ENCODE data around the gene KRT77.
A peak's percentile ranks its signal among the peaks of the same experiment; 100 is the strongest.
"Not testable (repeated sequence)": the region's sequence is repeated elsewhere in the genome, so short reads cannot be mapped to it uniquely, and the experiment has no call there.

KRT77 gene

DNA sequence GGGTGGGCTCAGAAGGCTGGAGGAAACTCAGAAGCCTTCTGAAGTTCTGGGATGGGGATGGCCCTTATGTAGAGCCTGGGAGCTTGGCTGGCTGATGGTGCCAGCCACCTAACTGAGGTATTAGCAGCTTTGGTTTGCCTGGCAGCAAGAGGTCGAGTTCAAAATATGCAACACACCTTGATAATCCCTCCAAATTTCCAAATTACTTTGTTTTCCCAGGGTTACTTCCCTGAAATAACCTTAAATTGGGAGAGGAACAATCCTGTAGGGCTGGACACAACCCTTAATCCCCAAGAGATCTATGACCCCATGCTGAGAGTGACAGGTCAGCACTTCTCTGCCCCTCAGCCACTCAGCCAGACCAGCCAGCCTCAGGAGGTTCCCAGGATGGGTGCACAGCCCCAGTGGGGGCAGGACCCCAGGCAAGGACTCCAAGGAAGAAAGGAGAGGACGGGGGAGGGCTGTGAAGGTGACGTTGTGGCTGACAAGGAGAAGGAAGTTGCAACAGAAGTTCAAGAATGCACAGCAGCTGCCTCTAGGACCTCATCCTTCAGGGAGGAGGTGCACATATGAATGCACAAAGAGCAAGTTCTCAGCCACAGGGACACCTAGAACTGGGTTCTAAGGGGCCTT lies 18.6 kb upstream of the KRT77 start:
- DNase-seq (ENCODE audit: low spot score), result no peak

DNA sequence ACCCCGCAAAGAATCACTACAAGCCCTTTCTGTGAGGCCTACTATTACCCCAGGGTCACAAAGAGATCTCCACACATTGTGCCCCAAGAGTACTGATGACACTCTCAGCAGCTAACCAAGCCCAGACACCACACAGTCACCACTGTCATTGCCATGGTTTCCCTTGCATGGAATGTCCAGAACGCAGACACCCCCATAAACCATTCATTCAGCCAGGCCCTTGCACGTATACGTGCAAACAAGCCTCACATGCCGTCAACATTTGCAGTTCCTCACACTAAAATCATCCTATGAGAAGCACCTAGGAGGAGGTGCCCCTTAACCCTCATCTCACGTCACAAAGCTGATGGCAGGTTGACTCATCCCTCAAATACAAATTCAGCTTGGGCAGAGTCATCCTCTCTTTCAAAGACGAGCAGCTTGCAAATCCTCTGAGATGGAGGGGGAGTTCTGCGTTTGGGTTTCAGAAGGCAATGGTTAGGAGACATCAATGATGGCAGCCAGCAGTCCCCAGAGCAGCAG lies 17.1 kb upstream of the KRT77 start:
- DNase-seq (ENCODE audit: low spot score), result no peak

DNA sequence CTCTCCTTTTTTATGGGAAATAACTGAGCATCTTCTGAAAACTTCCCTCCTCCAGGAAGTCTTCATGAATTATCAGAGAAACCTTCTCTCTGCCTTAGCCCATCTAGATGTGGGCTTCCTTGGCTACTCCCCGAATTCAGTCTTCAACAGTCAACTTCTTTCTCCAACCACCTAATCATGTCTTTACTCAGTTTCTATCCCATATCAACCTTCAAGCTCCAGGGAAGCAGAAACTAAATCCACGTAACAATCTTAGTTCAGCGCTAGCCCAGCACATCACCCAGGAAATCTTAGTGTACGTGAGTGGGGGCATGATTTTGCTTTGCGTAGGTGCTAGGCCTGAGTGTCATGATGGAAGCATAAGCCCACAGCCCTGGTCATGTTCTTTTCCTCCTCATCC lies 12.7 kb upstream of the KRT77 start:
- DNase-seq (ENCODE audit: low spot score), result no peak

DNA sequence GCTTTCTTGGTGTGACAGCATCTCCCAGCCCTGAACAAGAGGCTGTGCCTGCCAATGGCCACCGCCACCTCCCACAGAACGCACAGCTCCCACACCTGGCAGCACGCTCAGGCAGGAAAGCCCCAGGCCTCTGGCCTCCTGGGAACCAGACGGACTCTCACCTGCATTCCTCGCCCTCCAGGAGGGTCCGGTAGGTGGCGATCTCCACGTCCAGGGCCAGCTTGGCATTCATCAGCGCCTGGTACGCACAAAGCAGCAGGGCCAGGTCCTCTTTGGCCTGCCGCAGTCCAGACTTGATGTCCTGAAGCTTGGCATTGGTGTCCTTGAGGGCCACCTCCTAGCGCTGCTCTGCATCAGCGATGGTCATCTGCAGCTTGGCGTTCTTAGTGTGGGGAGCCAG lies 12.1 kb upstream of the KRT77 start:
- peak; percentile 77 for DNase-seq (ENCODE audit: low spot score)

DNA sequence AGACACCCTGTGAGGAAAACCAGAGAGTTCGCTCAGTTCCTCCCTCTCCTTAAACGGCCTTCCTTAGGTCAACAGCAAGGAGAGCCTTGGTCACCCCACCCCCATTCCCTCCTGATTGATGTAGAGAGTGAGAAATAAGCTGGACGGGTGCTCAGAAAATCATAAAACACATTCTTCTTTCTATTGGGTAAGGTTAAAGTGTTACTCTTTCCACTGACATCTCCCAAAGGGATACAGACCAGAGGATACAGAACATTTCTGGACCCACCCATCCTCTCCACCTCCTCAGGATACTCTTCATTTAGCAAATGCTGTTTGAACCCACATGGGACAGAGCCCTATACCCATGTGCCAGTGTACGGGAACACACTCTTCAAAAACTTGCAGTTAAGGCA lies 11.6 kb upstream of the KRT77 start:
- no peak for DNase-seq (ENCODE audit: low spot score)

DNA sequence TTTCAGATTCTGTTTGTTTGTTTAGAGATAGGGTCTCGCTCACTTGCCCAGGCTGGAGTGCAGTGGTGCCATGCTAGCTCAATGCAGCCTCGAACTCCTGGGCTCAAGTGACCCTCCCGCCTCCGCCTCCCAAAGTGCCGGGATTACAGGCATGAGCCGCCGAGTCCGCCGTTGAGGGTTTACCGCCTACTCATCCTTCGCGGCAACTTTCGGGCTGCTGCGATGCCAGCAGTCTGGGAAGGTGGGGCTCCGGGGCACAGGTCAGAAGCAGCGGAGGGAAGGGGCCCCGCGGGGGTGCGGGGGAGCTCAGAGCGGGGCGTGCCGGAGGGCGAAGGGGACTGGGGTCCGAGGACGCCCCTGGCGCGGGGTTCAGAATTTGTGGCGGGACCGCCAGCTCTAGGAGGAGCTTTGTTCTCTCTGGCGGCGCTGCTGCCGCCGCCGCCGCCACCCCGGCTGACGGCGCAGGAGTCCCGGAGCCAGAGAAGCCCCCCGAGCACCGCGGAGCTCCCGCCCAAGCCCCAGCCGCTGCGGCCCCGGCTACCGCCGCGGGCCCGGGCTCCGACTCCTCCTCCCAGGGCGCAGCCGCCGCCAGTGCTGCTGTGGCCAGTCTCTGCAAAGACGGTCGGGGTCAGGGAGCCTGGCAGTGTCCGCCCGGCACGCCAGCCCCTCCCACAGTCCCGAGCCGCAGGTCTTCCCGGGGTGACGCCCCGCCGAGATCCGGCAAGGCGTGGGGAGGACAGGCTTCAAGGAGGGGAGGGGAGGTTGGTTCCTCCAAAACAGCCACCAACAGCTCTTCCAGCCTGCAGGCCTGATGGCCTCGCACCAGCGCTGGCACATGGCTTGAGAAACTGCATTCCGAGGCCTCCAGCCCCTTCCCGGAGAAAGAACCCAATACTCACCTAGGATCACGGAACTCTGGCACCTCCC lies 10.9 kb upstream of the KRT77 start:
- no peak for DNase-seq (ENCODE audit: low spot score)

DNA sequence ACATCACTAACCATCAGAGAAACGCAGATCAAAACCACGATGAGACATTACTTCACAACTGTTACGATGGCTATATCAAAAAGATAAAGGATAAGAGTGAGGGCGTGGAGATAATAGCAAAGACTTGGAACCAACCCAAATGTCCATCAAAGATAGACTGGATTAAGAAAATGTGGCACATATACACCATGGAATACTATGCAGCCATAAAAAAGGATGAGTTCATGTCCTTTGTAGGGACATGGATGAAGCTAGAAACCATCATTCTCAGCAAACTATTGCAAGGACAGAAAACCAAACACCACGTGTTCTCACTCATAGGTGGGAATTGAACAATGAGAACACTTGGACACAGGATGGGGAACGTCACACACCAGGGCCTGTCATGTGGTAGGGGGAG lies 8.8 kb upstream of the KRT77 start:
- DNase-seq (ENCODE audit: low spot score), result not testable (repeated sequence)

DNA sequence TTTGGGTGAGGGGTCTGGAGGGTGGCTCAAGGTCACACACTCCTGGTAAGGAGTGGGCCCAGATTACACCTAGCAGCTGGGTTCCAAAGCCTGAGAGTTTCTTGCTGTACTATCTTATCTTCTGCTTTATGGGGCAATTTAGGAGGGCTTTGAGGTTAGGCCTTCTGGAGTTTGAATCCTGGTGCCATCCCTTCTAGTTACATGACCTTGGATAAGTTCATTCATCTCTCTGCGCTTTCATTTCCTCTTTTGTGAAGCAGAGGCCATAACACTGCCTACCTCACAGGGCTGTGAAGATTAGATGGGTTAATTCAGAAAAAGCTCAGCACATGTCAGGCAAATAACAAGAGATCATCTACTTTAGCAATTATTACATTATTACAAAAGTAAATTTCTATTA lies 7.4 kb upstream of the KRT77 start:
- DNase-seq (ENCODE audit: low spot score), result no peak

DNA sequence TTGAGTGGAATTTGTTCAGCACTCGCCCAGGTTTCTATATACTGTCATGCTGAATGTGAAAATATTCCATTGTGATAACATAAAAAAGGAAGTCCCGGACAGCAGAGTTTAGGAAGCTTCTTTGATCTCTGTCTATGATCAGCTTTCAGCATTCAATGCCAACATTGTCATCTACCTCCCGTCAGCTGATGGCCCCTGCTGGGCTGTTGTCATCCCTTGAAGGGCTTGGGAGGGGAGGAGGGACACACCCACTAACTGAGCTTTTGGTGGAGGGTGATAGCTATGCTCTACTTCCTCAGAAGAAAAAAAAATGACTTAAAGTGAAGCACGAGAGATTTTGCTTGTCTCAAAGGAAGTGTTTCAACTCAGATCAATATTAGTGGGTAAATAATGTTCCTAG lies 4.7 kb upstream of the KRT77 start:
- no peak for DNase-seq (ENCODE audit: low spot score)

DNA sequence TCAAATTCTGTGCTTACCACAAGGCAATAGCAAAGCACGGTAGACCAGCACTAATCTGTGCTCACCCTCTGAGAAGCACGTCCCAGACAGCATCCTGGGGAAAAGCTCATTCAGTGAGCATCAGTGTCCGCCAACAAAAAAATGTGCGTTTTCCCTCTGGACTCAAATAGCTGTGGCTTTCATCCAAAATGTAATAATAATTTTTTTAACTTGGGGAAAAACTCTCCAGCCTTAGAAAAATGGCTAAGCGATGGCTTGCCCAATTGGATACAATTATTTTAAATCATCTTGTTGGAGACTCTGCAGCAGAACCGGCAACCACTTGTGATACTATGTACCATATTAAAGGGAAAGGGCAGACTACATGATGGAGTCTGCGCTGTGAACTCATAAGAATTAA lies 1.1 kb upstream of the KRT77 start:
- DNase-seq (ENCODE audit: low spot score), result no peak

DNA sequence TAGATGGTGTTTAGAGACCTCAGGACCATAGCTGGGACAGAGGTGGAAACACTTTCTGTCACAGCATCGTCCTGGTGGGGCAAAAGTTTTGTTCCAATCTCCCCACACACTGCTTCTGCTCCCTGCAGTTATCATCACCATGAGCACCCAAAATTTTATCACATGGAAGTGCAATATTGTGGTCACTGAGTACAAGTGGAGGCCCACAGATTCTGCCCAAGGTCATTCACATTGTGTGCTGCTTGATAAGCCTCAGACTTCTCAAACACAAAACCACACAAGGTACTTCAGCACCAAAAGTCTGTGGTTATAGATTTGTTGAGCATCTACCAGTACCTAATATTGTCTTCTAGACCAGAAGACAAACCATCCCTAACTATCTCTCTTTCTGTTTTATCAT lies 554 bp upstream of the KRT77 start:
- no peak for DNase-seq (ENCODE audit: low spot score)

DNA sequence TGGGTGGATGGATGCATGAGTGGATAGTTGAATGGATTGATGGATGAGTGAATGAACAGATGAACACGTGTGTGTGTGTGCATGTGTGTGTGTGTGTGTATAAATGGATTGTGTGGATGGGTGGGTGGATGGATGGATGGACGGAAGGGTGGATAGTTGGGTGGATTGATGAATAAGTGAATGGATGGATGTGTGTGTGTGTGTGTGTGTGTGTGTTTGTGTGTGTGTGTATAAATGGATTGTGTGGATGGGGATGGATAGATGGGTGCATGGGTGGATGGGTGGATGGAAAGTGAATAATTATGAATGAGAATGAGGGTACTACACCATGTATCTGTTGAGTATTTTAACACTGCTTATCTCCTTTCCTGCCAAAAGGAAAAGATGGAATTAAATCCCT lies 986 bp downstream of the KRT77 start:
- DNase-seq (ENCODE audit: low spot score), result no peak

DNA sequence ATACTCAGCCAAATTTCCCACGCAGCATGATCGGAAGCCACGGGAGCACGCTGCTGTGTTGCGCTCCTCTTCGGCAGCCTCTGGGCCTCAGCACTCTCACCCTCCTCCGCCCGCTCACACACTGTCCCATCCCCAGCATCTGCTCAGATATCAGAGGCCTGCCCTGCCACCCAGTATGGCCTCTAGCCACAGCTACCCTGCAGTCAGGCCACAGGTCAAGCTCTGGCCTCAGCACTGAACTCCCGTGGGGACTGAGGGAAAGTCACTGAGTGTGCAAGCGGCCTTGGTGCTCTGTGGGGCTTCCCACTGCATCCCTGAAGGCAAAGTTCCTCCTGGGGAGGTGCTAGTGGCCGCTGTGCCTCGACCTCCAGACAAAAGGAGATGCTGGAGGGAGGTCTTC lies 2.0 kb downstream of the KRT77 start:
- no peak for DNase-seq (ENCODE audit: low spot score)

DNA sequence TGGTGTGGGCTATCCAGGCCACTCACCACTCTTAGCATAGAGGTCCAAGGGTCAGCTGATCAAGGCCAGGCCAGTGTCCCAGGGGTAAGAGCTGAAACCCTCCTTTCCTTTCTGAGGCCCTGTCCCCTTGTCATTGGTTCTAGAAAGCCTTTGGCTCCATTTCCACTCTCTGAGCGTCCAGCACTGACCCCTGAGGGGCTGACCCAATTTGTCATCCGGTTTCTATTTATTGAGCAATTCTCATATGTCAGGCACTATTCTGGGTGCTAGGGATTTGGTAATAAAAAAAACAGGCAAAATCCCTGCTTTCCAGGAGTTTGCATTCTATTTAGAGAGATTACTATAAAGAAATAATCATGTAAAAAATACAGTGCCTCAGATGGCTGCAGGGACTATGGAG lies 3.4 kb downstream of the KRT77 start:
- no peak for DNase-seq (ENCODE audit: low spot score)

DNA sequence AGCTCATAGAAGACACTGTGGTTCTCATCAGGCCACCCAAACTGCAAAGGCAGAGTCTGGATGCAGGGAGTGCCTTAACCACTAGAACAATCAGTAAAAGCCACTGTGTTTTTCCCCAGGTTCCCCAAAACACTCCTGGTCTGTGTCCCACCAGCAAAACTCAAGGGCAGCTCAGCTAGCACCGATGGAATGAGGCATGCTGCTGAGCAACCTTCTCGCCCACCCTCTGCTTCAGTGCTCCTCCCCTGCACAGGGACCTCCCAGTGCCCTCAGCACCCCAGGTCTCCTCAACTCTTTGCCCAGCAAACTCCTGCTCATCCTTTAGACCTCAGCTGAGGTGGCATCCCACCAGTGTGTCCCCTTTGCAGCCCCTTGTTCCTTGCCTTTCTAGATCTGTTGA lies 4.0 kb downstream of the KRT77 start:
- DNase-seq (ENCODE audit: low spot score), result no peak

DNA sequence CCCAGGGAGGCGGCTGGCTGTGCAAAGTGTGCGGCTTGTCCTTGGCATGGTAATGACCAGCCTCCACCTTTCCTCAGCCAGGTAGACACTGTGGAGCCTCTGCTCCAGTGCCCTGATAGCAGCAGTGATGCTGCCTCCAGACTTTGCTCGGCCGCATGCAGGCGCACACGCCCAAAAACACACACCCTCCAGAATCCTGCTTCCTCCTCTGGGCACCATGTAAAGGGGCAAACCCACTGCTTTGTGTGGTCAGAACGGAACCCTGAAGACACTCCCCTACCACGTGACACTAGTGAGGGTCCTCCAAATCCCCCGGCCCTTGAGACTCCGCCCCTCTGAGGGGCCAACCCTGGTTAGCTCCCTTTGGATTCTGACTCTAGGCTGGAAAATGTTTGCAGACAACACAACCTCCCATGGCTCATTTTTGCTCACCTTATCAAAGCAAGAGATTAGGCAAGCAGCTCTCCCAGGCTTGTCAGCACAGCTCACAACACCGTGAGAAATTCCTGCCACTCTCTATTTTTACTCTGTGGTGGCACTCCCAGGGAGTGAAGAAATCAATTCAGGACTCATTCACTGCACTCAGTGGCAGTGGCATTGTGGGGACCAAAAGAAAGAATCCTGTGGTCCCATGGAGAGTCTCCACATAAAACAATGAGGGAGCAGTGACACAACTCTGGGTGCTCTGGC lies 4.5 kb downstream of the KRT77 start:
- no peak for DNase-seq (ENCODE audit: low spot score)

DNA sequence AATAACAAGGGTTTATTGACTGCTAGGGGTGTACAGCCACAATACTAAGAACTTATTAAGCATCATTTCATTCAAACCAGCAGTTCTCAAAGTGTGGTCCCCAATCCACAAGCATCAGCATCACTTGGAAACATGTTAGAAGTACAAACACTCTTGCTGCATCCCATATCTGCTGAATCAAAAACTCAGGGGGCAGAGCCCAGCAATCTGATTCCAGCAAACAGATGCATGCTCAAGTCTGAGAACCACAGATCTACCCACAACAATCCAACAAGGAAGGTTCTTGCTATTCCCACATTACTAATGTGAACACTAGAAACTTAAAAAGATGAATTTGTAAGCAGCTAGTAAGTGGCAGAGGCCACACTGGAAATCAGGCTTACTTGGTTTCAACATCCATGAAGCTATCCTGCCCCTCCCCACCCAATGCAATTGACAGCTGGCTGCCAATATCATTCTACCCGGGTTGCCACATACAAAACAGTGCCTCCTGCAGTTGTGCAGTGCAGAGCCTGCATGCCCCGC lies 6.2 kb downstream of the KRT77 start:
- DNase-seq (ENCODE audit: low spot score), result no peak

DNA sequence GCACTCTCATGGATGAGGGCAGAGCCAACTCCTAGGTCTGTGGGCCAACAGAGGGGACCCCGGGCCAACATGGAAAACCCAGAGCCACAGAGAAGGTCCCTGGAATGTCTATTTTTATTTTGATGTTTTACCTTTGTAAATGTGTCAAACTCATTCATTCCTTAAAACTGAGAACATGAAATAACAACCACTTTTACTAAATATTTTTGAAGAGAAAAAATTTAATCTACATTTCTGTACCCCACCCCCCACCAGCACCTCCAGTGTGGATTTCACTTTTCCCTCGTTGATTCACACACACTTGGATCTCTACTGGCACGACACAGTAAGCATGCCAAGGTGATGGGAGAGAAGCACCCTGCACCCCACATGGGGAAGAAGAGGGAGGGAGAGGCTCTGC lies 6.7 kb downstream of the KRT77 start:
- DNase-seq (ENCODE audit: low spot score), result no peak

DNA sequence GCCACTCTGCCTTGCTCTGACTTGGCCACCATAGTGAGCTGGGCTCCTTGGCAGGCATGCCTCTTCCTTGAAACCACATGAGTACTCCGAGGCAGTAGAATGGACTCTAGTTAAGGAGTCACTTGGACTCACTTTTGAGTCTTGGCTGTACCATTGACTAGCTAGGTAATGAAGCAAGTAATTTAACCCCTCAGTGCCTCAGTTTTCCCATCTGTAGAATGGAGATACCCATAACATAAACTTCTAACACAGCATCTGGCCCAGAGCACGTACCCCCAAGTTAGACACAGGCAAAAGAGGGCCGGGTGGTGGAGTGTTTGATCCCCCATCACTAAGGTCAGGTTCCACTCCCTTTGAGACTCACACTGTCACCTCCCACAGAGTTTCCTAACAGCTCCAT lies 8.3 kb downstream of the KRT77 start:
- DNase-seq (ENCODE audit: low spot score), result no peak

DNA sequence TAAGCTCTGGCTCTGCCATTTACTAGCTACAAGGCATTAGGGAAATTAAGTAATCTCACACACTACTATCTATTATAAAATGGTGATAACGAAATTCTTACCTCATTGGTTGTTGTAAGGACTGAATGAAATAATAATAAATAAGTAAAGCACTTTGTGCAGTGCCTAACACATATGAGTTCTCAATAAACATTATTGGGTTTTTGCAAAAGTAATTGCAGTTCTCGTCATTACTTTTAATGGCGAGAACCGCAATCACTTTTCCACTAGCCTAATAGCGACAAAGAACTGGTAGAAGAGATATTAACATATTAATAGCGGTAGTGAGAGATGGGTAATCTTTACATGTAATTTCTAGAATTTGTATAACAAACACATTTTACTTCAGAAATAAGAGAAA lies 9.2 kb downstream of the KRT77 start:
- DNase-seq (ENCODE audit: low spot score), result no peak

DNA sequence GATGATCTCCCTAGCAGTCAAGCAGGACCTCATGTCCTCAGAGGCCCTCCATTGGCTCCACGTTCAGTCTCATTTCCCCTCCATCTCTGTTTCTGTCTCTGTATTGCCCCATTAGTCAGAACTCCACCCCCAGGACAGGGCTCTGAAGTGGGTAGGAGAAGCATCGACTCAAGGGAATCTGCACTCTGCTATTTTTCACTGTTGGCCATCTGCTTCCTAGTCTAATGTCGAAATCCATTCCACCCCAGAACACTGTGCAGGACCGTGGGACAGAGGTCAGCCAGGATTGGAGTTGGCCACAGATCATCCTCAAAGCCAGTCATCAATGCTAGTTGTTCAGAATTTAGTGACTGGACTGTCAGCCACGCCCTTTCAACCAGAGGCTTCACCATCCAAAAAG lies 10.1 kb downstream of the KRT77 start:
- no peak for DNase-seq (ENCODE audit: low spot score)

DNA sequence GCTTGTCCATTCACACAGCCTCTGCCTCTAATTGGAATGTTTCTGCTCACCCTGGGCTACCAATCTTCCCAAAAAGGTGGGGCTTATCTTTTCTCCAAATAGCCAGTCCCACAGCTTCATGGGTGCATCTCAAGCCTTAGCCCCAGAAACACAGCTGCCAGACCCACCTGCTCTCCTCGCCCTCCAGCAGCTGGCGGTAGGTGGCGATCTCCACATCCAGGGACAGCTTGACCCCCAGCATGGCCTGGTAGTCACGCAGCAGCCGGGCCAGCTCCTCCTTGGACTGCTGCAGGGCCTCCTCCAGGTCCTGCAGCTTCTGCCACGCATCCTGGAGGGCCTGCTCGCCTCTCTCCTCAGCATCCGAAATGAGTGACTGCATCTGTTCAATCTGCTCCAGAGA lies 11.1 kb downstream of the KRT77 start:
- peak; percentile 80 for DNase-seq (ENCODE audit: low spot score)

DNA sequence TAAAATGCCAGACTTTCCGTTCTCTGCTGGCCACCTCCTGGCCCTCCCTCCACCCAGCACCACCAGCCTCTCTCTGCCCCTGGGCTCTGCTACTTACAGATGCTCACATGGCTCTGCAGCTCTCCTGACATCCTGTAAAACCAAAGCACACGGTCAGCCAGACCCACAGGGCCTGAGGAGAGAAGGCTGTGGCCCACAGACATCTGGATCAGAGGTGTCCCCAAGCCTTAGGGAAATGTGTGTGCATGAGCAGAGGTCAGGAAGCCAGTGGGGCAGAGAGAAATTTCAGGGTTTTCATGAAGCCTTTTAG lies 11.5 kb downstream of the KRT77 start:
- no peak for DNase-seq (ENCODE audit: low spot score)

Data from HuH-7 (cell line).